GM10847 (cell line): ENCODE data around the gene CRYGN.

Experiments
- POLR2A ChIP-seq: IDR thresholded peaks from 2 replicates; pipeline ENCODE4 v1.6.1; 2011; ENCODE audit not compliant: insufficient read length; ENCODE audit errors: extremely low read depth

CRYGN gene

DNA sequence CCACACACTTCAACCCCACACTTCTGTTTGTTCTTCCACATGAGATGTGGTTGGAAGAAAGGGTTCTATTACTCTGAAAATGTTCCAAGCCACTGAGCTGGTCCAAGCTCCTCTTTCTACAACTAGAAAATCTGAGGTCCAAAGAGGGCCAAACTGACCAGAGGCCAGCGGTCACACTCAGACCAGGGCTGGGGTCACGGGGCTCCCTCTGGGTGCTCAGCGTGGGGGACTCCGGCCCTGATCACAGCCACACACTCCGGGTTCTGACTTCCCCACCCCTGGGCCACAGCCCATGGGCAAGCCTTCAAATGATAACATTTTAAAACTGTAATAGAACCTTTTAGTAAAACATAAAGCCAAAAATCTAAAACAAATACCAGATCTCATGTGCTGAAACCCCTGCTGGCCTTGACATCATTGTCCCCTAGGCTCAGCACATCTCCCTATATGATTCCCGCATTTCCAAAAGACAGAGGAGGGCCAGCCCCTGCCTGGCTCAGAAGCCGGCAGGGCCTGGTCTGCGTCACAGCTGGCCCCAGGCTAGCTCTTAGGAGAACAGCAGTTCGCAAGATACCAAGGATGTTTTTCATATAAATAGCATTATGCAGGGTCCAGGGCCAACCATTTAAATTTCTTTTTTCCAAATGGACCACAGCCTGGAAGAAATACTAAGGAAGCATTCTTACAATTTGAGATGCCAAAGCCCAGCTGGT, 3.3 kb downstream of the CRYGN start:
- no peak for TF ChIP-seq POLR2A

DNA sequence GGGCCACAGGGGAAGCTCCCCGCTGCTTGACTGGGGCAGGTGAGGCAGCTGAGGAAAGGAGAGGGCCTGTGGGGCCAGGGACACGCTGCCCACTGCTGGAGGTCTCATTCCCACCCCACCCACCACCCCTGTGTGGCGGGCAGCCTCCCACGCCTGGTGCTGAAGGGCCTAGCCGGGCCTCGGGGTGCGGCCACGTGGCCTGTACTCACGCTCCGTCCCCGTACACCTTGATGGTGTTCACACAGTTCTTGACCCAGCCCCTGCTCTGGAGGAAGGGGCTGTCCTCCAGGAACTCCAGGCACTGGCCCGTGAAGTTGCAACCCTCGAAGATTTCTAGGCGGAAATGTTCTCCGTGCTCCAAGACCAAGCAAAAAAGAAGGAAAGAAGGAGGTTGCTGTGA, 4.0 kb downstream of the CRYGN start:
- TF ChIP-seq POLR2A: no peak

DNA sequence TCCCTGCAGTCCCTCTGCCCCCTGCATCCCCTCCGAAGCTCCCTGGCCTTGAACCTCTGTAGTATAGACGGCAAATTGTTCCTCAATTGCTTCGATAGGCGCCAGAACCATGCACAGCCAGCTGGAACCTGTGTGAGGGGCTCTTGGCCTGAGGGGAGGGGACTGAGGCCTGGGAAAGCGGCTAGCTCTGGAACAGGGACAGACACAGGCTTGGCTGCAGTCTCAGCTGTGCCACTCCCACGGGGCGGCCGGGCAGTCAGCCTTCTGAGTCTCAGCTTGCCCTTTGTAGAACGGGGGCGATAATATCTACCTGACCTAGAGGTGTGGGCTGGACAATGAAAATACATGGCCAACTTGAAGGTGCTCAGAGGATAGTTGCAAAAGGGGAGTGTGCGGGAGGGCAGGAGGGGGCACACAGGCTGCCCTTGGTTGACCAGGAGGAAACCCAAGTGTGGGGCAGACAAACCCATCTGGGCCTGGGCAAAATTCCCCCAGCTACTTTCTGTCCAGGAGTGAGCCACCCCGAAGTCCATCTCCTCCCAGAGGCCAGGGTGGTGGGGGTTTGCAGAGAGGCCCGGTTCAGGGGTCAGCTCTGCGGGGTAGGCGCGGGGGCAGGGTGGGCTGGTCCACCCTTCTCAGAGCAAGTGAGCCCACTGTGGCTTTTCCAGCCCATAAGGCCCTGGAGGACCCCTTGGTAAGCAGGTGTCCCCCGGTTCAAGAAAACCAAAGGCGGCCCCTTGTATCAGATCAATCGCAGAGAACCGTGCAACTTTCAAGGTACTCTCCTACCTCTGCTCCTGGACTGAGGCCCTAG, 4.6 kb downstream of the CRYGN start:
- TF ChIP-seq POLR2A: no peak

- TF ChIP-seq POLR2A: no peak
Measured at GRCh38 chr7:151434549-151434948, 5.4 kb downstream of the CRYGN start.

GRCh38 chr7:151433721-151434400, 6.1 kb downstream of the CRYGN start:
- no peak for TF ChIP-seq POLR2A

DNA sequence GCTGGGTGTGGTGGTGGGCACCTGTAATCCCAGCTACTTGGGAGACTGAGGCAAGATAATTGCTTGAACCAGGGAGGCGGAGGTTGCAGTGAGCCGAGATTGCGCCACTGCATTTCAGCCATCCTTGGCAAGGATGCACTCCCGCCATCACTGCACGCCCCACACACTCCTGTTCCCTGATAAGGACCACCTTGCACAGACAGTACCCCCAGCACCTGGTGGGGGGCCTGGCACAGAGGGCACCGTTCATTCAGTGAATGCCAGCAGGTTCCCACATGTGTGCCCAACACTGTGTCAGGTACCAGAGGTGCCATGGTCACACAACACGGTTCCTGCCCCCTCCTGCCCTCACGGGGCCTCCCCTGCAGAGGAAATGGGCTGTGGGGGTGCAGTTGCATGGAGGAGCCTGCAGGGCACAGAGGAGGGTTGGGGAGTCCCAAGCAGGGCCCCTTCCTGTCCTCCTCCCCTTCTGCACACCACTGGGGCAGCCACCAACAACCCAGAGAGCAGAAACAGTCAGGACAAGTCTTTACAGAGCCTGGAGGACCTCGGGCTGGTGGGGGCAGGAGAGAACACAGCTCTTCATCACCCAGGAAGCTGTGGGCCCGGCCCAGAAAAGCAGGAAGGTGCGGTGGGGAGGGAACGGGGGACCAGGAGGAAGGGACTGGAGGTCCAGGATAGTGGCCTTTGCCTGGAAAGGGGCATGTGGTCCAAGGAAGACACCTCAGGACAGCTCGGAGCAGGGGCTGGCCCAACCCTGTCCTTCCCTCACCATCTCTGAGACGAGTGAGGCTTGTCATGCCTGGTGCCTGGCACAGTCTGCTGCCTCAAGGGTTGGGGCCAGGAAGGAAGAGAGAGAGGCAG, 7.1 kb downstream of the CRYGN start:
- TF ChIP-seq POLR2A: no peak

DNA sequence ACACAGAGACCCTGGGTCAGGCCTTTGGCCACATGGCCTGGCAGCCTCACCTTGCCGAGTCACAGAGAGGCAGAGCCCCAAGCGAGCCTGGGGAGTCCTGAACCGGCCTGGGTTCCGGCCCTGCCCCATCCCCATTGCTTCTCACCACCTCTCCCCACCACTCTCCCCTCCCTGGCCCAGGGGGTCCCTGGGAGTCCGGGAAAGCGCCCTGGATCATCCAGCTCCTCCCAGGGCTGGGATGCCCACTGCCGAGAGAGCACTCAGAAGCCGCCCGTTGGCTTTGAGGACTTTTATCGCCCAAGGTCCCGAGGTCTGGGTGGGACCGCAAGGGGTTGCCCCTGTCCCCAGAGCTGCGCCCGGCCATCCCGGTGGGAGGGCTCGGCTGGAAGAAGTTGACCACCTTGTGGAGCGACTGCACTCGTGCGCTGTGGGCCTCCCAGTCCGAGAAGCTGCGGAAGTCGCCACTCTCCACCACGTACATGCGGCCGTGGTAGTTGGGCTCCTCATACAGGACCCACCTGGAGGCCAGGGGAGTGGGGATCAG, 8.1 kb downstream of the CRYGN start:
- TF ChIP-seq POLR2A: no peak

- no peak for TF ChIP-seq POLR2A
Measured at GRCh38 chr7:151431281-151431767, 8.6 kb downstream of the CRYGN start.

DNA sequence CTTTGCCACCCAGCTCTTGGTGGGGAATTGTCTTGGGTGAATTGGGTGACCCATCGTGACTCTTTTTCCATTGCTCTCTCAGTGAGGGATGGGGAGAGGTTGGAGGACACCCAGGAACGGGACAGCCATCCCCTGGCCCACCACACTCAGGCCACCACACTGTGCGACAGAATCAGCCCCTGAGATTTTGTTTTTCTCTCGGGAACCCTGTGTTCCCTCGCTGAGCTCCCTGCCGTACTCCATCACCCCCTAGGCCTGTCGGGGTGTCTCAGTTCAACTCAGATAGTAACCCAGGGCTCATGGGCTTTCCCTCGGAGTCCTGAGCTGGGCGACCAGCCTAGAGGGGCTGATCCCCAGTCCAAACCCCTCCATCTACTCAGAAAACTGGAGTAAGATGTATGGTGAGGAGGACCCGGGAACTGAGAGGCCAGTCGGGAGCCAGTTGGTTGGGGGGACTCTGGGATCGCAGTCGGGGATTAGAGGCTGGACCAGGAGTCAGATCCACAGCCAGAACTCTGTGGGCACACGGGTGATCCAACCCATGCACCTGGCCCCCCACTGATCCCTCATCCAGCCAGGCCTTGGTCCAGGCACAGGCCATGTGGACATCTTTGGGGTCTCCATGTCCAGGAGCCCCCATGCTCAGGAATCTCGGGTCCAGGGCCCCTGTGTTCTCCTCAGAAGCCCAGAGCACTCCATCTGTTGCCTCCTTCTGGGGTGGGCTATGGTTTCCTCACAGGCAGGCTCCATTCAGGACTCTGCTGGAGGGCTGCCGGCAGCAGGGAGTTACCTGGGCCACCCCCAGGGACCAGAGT, 9.3 kb downstream of the CRYGN start:
- TF ChIP-seq POLR2A: no peak

GRCh38 chr7:151429560-151430331, 10.2 kb downstream of the CRYGN start:
- no peak for TF ChIP-seq POLR2A

GRCh38 chr7:151429237-151429559, 10.7 kb downstream of the CRYGN start:
- TF ChIP-seq POLR2A: no peak

DNA sequence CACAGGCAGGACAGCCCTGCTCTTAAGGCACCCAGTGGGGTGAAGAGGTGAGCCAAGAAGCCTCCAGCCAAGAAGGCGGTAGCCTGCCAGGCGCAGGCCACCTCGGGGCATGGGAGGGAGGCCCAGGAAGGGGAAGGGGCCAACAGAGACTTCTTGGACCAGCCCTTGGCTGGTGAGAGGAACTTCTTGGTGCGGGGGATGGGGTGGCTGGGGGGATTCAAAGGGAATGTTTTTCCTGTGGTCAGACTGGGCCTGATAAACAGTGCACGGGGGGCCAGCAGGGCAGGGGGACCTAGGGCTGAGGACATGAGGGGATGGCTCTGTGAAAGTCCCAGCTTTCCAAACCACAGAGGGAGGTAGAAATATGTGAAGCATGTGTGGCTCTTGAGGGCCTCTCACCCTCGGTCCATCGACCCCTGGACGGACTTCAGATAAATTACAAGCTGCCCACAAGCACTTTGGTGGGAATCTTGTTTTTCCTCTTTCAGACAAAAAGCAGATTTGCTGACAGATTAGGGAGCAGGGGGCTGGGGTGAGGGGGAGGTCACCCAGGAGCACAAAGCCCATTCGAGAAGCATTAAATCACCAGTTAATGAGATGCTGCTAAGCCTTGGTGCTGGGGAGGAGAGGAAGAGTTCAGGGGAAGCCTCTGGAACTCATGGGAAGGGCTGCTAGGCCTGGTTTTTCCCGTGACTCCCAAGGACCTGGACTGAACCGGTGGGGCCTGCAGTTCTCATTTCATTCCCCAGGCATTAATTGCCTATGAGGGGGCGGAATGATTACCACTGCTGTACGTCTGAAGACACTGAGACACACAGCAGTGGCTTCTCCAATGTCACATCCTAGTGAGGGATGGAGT, 11.3 kb downstream of the CRYGN start:
- no peak for TF ChIP-seq POLR2A
